GM15510 (cell line): Measurements from ENCODE around the gene UBB.

Source experiments
- POLR2A ChIP-seq: IDR thresholded peaks from 3 replicates; pipeline ENCODE4 v1.6.1; 2011; ENCODE audit warnings: borderline replicate concordance; ENCODE audit not compliant: insufficient read length; ENCODE audit errors: extremely low read depth

The UBB gene

DNA sequence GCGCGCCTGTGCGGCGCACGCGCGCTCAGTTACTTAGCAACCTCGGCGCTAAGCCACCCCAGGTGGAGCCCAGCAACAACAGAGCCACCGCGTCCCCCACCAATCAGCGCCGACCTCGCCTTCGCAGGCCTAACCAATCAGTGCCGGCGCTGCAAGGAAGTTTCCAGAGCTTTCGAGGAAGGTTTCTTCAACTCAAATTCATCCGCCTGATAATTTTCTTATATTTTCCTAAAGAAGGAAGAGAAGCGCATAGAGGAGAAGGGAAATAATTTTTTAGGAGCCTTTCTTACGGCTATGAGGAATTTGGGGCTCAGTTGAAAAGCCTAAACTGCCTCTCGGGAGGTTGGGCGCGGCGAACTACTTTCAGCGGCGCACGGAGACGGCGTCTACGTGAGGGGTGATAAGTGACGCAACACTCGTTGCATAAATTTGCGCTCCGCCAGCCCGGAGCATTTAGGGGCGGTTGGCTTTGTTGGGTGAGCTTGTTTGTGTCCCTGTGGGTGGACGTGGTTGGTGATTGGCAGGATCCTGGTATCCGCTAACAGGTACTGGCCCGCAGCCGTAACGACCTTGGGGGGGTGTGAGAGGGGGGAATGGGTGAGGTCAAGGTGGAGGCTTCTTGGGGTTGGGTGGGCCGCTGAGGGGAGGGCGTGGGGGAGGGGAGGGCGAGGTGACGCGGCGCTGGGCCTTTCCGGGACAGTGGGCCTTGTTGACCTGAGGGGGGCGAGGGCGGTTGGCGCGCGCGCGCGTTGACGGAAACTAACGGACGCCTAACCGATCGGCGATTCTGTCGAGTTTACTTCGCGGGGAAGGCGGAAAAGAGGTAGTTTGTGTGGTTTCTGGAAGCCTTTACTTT is at the start of gene UBB:
TSS of gene UBB (plus strand) at position 452 of the 856 bp plus-strand sequence. CDS start 817 bp downstream, outside the sequence.
- TF ChIP-seq POLR2A = peak; percentile 99

DNA sequence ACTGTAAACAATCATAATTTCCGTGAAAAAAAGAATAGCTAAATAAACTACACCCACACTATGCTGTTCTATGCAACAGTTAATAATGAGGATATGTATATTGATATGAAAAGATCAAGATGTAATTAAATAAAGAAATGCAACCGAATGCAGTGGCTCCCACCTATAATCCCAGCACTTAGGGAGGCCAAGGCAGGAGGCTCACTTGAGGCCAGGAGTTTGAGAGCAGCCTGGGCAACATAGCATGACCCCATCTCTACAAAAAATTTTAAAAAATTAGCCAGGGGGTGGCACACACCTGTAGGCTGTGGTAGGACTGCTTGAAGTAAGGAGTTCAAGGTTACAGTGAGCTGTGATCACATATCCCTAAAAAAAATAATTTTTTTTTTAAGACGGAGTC is 42.5 kb upstream of the UBB start:
- no peak for TF ChIP-seq POLR2A

DNA sequence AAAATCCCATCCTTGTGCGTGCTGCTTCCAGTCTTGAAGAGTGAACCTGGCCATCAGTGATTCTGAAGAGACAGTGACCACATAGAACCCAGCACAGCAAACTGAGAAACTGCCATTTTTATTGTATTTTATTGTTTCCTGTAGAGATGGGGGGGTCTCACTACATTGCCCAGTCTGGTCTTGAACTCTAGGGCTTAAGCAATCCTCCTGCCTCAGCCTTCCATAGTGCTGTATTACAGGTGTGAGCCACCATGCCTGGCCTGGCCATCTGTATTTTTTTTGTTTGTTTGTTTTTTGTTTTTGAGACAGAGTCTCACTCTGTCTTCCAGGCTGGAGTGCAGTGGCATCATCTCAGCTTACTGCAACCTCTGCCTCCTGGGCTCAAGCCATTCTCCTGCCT is 41.5 kb upstream of the UBB start:
- no peak for TF ChIP-seq POLR2A

DNA sequence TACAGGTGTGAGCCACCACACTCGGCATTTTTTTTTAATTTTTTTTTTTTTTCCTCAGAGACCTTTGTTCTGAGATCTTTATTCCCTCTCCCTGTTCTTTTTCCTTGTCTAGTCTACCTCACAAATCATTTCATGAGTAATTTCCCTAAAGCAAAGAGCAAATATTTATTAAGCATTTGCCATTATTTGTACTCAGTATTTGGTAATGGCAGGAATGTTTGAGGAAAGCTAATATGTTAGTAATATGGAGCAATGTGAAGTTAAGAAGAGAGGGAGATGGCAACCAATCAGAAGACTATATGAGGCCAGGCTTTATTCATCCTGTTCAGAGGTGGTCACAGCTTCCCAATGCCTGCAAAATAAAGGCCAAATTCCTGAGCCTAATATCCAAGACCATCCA is 40.9 kb upstream of the UBB start:
- TF ChIP-seq POLR2A = no peak

DNA sequence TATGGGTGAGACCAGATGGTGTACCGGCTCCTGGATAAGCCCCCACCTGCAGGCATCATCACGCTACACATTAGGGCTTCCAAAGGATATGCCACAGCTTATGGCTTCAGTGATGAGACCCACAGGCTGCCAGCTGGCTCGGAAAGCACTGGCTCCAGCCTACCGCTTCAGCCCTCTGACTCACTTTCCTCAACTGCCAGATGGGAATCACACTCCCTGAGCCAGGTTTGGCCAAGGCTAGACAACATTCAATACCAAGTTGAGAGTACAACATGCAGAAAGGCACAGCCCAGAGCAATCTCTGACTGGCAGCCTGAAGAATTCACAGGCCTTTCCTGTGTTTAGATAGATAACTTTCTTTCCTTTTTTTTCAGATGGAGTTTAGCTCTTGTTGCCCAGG is 37.9 kb upstream of the UBB start:
- no peak for TF ChIP-seq POLR2A

DNA sequence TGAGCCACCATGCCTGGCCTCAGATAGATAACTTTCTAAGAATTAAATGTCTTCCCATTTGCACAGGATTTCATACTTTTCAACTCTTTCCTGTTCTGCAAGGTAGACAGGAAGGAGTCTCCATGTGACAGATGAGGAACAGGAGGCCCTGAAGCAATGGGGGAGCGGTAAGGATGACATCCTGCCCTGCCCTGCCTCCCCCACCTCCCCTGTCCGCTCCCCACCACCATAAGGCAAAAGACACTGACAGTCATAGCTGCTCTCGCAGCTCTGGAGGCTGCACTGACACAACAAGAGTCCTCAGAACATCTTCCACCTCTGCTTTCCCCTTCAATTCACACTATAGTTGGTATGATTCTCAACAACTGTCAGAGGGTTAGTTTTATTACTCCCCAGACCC is 37.3 kb upstream of the UBB start:
- TF ChIP-seq POLR2A = no peak

DNA sequence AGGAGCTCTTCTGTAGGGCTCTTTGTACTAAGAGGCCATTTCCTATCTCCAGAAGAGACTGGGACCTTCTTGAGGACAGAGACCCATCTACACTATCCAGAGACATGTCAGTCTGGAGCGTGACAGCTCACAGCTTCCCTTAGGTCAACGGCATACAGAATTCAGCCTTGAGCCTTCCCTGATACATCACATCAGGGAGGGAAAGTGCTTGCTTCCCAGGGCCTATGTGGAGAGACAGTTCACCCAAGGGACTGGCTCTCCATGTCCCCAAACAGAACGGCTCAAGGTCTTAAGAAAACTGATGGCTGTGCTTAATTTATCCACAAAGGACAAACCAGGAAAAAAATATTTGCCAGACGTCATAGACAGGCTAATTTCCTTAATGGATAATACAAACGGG is 35.3 kb upstream of the UBB start:
- TF ChIP-seq POLR2A = no peak

DNA sequence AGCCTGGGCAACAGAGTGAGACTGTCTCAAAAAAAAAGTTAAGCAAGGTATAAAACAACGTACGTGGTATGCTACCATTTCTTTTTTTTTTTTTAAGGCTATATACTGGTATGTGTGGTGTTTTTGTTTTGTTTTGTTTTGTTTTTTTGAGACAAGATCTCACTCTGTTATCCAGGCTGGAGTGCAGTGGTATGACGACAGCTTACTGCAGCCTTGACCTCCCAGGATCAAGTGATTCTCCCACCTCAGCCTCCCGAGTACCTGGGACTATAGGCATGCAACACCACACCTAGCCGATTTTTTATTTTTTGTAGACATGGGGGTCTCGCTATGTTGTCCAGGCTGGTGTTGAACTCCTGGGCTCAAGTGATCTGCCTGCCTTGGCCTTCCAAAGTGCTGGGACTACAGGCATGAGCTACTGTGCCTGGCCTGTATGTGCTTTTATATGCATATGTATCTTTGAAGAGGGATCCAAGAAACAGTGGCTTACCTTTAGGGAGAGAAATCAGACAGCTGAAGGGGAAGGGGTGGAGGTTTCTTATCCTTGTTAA is 34.1 kb upstream of the UBB start:
- no peak for TF ChIP-seq POLR2A

DNA sequence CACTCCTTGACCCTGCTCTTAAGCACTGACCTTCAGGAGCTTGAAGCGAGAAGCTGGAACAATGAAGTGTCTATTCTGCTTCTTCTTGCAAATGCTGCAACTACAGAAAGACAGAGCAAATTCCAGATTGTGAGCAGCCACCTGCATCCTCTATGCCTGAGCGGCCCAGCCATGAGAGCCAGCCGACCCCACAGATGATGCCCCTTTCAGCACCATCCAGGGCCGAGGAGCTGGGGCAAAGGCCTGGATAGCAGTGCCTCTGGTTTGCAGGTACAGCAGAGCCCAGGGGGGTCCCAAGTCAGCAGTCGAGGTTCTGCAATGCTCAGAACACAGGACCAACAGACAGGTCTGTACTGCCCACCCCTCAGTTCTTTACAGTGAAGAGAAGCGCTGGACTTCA is 32.3 kb upstream of the UBB start:
- TF ChIP-seq POLR2A = no peak

DNA sequence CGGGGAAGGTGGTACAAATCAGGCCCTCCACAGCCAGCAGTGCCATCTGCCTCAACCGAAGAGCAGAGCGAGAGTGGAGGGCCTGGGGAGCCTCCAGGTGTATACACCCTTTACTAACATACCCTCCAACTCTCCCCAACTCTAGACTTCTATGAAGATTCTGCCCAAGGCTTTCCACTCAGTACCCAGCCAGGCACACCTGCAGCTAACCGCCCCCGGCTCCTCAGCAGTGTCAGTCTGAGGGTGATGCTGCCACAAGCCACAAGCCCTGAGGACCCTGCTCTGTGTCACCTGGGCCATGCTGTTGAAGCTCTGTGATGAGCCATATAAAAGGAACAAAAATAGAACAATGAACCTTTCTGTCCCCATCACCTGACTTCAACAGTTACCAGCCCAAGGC is 31.5 kb upstream of the UBB start:
- TF ChIP-seq POLR2A = no peak

DNA sequence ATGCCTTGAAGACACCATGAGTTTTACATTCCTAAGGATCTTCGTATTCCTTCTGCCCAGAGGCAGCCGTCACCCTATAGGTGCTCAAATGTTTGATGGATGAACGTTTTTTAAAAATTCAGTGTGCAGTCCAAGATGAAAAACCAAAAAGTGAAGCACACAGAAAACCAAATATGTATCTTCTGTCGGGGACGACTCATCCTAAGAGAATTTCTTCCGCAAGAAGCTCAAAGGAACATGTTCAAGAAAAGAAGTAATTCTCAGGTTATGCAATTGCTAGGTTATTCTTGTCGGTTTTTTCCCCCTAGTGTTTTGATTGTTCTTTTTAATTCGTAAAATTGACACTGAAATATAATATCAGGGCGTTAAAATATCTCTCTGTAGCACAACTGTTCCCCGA is 29.1 kb upstream of the UBB start:
- no peak for TF ChIP-seq POLR2A

DNA sequence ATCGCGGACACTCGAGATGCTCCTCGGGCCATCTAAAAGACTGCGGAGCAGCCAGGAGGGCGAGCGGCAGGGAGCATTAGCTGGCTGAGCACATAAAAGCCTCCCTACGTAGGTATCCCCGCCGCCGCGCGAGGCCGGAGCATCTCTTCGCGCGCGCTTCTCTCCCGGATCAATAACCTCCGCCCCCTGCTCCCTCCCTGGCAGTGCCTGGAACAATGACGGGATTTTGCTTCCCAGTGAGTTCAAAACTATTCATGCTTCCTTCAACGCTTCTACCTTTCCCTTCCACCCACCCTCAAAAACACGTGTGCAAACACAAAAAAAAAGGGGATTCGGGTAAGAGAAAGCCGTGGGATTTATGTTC is 28.6 kb upstream of the UBB start:
- no peak for TF ChIP-seq POLR2A

DNA sequence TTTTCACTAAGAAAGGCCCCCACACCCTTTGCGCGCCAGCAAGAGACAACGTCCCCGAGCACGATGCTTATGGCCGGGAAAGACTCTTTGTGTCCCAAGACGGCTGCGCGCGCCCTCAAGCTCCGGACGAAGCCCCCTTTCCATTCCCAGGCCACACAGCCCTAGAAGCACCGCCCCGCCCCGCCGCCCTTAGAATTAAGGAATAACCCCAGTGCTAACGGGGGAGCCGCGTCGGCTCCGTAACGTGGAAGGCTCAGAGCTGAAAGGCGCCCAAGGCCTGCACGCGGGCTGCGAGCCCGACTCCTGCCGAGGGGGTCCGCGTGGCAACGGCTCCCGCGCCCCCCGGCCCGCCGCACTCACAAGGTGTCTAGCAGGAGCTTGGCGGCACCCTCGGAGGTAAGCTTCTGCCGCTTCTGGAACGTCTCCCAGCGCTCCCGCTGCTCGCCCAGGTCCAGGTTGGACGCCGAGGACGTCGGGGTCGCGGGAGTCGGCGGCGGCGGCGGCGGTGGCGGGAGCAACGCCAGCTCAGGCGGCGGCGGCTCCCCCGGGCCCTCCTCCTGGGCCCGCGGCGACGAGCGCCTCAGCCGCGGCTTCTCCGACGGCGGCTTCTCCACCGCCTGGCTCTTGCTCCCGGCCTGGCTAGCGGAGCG is 28.1 kb upstream of the UBB start:
- no peak for TF ChIP-seq POLR2A

DNA sequence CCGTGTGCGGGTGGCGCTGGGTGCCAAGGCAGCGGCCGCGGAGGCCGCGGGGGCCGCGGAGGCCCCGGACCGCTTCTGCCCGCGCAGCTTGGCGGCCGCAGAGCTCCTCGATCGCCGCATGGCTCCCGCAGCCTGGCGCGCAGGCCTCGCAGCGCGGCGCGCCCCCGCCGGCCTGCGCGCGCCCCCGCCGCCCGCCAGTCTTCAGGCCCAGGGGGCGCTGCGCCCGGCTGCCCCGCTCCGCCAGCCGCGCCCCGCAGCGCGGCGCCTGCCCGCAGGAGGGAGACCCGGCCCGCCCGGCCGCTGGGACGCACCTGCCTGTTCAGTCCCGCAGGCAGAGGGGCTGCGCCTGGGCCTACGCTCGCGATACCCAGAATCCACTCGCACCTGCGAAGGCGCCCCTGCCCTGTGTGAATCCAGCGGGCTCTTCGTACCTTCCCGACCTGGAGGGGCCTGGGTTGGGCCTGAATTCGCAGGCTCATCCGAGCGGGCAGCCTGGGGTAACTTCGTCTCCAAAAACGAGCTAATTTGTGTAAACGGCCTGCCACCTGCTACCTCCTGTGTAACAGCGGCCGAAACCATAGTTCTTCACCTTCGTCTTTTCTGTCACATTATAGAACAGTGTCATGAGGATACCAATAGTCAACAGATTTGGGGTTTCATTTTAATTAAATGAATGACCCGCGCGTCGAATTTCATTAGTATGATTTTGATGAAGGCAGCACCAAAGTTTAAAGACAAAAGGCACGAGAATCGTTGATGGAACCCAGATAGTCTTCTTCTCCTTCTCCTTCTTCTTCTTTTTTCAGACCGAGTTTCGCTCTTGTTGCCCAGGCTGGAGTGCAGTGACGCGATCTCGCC is 27.3 kb upstream of the UBB start, which contains the start of gene CENPV:
TSS of gene CENPV (minus strand) at position 153 of the 858 bp plus-strand sequence. CDS start at position 120, 33 bp downstream.
- peak; percentile 74 for TF ChIP-seq POLR2A

DNA sequence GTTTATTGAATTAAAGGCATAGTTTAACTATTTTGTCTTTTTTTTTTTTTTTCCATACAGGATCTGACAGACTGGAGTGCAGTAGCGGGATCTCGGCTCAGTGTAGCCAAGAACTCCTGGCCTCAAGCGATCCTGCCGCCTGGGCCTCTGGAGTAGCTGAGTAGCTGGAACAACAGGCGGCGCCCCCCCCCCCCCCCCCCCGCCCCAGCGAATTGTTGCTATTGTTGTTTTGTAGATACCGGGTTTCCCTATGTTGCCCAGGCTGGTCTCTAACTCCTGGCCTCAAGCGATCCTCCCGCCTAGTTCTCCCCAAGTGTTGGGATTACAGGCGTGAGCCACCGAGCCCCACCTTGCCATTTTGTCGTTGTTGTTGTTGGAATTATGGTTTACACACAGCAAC is 26.3 kb upstream of the UBB start:
- no peak for TF ChIP-seq POLR2A
